Eye (tissue), 1 donor: ENCODE data around the gene TBL3.

Experiments
- DNase-seq: peaks from one replicate; pipeline ENCODE4 v3.0.0-alpha.2; 2015

Gene TBL3

GRCh38 chr16:1984347-1985225 lies 12.7 kb downstream of the TBL3 start:
- DNase-seq, result no peak

- DNase-seq, result no peak
Observed at GRCh38 chr16:1985466-1986150, 13.8 kb downstream of the TBL3 start.

GRCh38 chr16:1987198-1987597 lies 15.3 kb downstream of the TBL3 start:
- no peak for DNase-seq

- peak; percentile 49 for DNase-seq
Observed at GRCh38 chr16:1989209-1990100, 17.6 kb downstream of the TBL3 start, which contains the start of gene SYNGR3. Gene SYNGR3 (plus strand): TSS chr16:1989970. CDS start chr16:1990103, 133 bp downstream.

- no peak for DNase-seq
Observed at GRCh38 chr16:1990101-1990350, 18.2 kb downstream of the TBL3 start.

- peak; percentile 44 for DNase-seq
Observed at GRCh38 chr16:1990351-1991134, 18.7 kb downstream of the TBL3 start.

- DNase-seq, result no peak
Observed at GRCh38 chr16:1991135-1991551, 19.3 kb downstream of the TBL3 start.

GRCh38 chr16:1991588-1991947 lies 19.7 kb downstream of the TBL3 start:
- peak; percentile 46 for DNase-seq

- peak; percentile 95 for DNase-seq
Observed at GRCh38 chr16:1991948-1992703, 20.3 kb downstream of the TBL3 start.

GRCh38 chr16:1992704-1993317 lies 21.0 kb downstream of the TBL3 start:
- DNase-seq, result peak; percentile 25

GRCh38 chr16:1993731-1994131 lies 21.9 kb downstream of the TBL3 start:
- no peak for DNase-seq

GRCh38 chr16:1997494-1998359 lies 25.9 kb downstream of the TBL3 start:
- no peak for DNase-seq

- no peak for DNase-seq
Observed at GRCh38 chr16:1998360-1998835, 26.5 kb downstream of the TBL3 start.

- no peak for DNase-seq
Observed at GRCh38 chr16:1998852-1999801, 27.3 kb downstream of the TBL3 start.

GRCh38 chr16:1999866-2000514 lies 28.1 kb downstream of the TBL3 start:
- no peak for DNase-seq

- DNase-seq, result no peak
Observed at GRCh38 chr16:2001035-2001434, 29.2 kb downstream of the TBL3 start.

- no peak for DNase-seq
Observed at GRCh38 chr16:2001456-2002355, 29.9 kb downstream of the TBL3 start.
